GM10266 (cell line): ENCODE data around the gene KRT86.
"Not testable (repeated sequence)": the region's sequence is repeated elsewhere in the genome, so short reads cannot be mapped to it uniquely, and the experiment has no call there.

Experiments
- DNase-seq: peaks from one replicate; pipeline ENCODE4 v3.0.0; 2012; ENCODE audit errors: extremely low spot score
- TF ChIP-seq, protein P1 (sequence below): IDR thresholded peaks from 2 replicates; pipeline ENCODE4 v1.5.1; 2012; ENCODE audit warnings: mild to moderate bottlenecking, low read depth; ENCODE audit not compliant: control insufficient read depth, insufficient read depth; ENCODE audit errors: missing control alignments

Gene KRT86

DNA sequence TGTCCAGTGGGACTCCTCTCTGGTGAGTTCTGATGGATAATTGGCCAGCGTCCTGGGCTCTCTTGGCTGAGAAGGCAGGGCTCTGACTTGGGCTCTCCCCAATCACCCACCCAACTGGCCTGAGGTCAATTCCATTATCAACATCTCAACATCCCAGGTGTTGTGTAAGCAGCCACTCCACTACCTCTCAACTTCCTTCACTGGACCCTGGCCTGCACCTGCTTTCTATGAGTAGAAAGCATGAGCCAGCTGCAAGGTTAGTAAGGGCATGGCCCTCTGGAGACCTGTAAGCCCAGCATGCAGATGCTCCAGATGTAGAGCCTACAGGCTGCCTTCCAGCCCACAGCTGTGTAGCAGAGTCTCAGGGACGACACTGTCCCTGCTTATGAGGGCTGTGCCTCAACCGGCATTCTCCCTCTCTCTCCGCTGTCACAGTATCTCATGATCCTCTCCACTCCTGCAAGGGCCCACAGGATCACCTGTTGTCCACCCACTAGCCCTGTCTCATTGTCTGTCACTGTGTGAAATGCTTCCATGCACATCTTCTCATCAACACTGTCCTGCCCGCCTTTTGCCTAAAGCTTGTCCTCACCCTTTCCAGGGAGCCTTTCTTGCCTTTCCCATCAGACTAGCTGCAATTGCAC is 22.2 kb downstream of the KRT86 start:
- DNase-seq = no peak
- TF ChIP-seq, protein P1, sequence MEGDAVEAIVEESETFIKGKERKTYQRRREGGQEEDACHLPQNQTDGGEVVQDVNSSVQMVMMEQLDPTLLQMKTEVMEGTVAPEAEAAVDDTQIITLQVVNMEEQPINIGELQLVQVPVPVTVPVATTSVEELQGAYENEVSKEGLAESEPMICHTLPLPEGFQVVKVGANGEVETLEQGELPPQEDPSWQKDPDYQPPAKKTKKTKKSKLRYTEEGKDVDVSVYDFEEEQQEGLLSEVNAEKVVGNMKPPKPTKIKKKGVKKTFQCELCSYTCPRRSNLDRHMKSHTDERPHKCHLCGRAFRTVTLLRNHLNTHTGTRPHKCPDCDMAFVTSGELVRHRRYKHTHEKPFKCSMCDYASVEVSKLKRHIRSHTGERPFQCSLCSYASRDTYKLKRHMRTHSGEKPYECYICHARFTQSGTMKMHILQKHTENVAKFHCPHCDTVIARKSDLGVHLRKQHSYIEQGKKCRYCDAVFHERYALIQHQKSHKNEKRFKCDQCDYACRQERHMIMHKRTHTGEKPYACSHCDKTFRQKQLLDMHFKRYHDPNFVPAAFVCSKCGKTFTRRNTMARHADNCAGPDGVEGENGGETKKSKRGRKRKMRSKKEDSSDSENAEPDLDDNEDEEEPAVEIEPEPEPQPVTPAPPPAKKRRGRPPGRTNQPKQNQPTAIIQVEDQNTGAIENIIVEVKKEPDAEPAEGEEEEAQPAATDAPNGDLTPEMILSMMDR = no peak

GRCh38 chr12:52298677-52299190 is 24.3 kb downstream of the KRT86 start:
- TF ChIP-seq, protein P1 = no peak
- no peak for DNase-seq

- TF ChIP-seq, protein P1 = no peak
- no peak for DNase-seq
Measured at GRCh38 chr12:52300796-52301691, 26.6 kb downstream of the KRT86 start.

DNA sequence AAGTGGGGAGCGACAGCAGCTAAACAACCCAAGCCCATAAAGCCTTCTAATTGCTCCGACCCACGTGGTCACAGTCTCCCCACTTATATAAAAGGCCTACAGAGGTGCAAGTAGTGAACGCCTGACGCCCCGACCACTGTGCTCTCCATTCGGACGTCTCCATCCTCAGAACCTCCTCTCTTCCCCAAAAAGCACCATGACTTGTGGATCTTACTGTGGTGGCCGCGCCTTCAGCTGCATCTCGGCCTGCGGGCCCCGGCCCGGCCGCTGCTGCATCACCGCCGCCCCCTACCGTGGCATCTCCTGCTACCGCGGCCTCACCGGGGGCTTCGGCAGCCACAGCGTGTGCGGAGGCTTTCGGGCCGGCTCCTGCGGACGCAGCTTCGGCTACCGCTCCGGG is 27.3 kb downstream of the KRT86 start:
- DNase-seq = not testable (repeated sequence)

DNA sequence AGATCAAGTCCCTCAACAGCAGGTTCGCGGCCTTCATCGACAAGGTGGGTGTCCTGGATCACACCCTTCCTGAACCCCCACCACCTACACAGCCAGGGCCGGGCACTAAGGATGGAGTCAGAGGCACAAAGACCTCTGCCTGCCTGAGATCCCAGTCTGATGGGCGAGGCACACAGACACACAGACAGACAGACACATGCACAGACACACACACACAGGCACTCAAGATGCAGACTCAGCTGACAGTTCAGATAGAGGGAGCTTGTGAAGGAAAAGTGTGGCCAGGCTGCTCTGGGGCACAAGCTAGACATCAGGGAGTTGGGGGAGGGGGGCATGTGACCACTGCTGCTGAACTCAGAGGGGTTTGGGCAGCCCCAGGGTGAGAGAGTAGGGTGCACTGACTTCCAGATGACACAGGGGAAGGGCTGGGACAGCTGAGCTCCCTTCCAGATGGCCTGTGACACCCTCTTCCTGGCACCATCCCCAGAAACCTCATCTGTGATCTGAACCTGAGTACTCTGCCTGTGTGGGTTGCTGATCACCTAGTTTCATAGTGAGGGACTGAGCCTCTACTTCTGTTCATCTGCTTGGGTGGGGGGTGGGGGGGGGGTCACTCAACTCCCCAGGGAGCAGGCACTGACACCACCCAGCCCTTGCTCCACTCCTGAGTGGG is 27.9 kb downstream of the KRT86 start:
- DNase-seq = not testable (repeated sequence)

DNA sequence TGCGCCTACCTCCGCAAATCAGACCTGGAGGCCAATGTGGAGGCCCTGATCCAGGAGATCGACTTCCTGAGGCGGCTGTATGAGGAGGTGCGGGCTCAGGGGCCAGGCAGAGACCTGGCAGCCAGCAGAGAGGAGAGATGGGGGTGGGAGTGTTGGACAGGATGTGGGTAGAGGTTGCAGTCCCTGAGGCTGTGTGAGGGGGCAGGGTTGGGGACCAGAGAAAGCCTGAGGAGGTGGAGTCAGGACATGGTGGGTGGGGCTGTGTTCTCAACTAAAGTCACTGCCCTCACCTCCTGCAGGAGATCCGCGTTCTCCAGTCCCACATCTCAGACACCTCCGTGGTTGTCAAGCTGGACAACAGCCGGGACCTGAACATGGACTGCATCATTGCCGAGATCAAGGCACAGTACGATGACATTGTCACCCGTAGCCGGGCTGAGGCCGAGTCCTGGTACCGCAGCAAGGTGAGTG is 30.5 kb downstream of the KRT86 start:
- not testable (repeated sequence) for DNase-seq

GRCh38 chr12:52305921-52306705 is 31.7 kb downstream of the KRT86 start:
- no peak for DNase-seq
- TF ChIP-seq, protein P1 = no peak

DNA sequence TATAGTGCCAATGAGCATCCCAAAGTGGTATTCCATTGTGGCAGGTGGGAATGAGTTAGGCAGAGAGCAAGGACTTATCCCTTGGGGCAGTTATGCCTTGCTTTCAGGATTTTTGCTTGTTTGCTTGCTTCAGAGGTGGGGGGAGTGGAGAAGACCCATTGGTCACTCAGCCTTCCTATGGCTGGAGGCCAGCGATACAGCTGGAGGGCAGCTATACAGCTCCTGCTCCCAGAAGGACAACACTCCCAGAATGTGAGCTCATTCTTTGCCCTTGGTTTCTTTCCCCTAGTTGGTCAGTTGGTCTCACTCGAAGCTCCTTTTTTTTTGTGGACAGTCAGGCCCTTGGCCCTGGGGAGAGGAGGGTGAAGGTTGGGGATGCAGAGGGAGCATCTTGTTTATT is 32.3 kb downstream of the KRT86 start:
- no peak for DNase-seq
- TF ChIP-seq, protein P1 = no peak
